Loucy (cell line): ENCODE data around the gene KRT76.

ENCODE experiments used
- H2AFZ ChIP-seq: fragments of 200-600 bp; sonication (generic); 2 replicates; pipeline ENCODE4 v1.6.0; 2016; ENCODE audit warnings: antibody characterized with exemption, mild to moderate bottlenecking, low read length, moderate library complexity
- H3F3A ChIP-seq: fragments of 200-600 bp; 2 replicates; pipeline ENCODE4 v1.6.0; 2016; ENCODE audit warnings: antibody characterized with exemption, low read depth, mild to moderate bottlenecking
- H3K27me3 ChIP-seq: fragments of 200-600 bp; sonication (generic); 2 replicates; pipeline ENCODE4 v1.6.1; 2014; ENCODE audit warnings: low read length, mild to moderate bottlenecking; ENCODE audit not compliant: insufficient read depth, poor library complexity, severe bottlenecking
- H3K36me3 ChIP-seq: fragments of 200-600 bp; sonication (generic); 2 replicates; pipeline ENCODE4 v1.6.1; 2016; ENCODE audit warnings: low read length; ENCODE audit not compliant: insufficient read depth
- H3K4me1 ChIP-seq: fragments of 200-600 bp; sonication (generic); 2 replicates; pipeline ENCODE4 v1.5.1; 2014; ENCODE audit warnings: low read length, mild to moderate bottlenecking; ENCODE audit not compliant: insufficient read depth, poor library complexity, severe bottlenecking
- H3K4me2 ChIP-seq: fragments of 200-600 bp; sonication (generic); 2 replicates; pipeline ENCODE4 v1.6.0; 2014; ENCODE audit warnings: antibody characterized with exemption, low read length, low read depth, mild to moderate bottlenecking; ENCODE audit not compliant: poor library complexity, severe bottlenecking
- H3K4me3 ChIP-seq: fragments of 200-600 bp; sonication (generic); 2 replicates; pipeline ENCODE4 v1.5.1; 2014; ENCODE audit warnings: low read length, mild to moderate bottlenecking, mixed read lengths; ENCODE audit not compliant: poor library complexity, severe bottlenecking
- H3K79me2 ChIP-seq: fragments of 200-600 bp; sonication (generic); 2 replicates; pipeline ENCODE4 v1.6.1; 2014; ENCODE audit warnings: low read length; ENCODE audit not compliant: insufficient read depth
- H3K9ac ChIP-seq: fragments of 200-600 bp; sonication (generic); 2 replicates; pipeline ENCODE4 v1.6.0; 2014; ENCODE audit warnings: mild to moderate bottlenecking, low read depth, low read length, moderate library complexity; ENCODE audit not compliant: poor library complexity, severe bottlenecking
- H3K9me2 ChIP-seq: fragments of 200-600 bp; sonication (generic); replicated peaks from 2 replicates; pipeline ENCODE4 v1.6.1; 2016; ENCODE audit warnings: low read depth, low read length, mixed read lengths
- H3K9me3 ChIP-seq: fragments of 200-600 bp; sonication (generic); 2 replicates; pipeline ENCODE4 v1.6.1; 2014; ENCODE audit warnings: mild to moderate bottlenecking, antibody characterized with exemption, low read length, low read depth; ENCODE audit not compliant: insufficient read depth
- H4K20me1 ChIP-seq: fragments of 200-600 bp; sonication (generic); 2 replicates; pipeline ENCODE4 v1.6.0; 2014; ENCODE audit warnings: antibody characterized with exemption, low read length, mild to moderate bottlenecking; ENCODE audit not compliant: insufficient read depth, poor library complexity, severe bottlenecking
- EZH2phosphoT487 ChIP-seq: fragments of 200-600 bp; IDR thresholded peaks from 2 replicates; pipeline ENCODE4 v1.6.1; 2018; ENCODE audit warnings: antibody characterized with exemption, mild to moderate bottlenecking, moderate library complexity, borderline replicate concordance
- TF ChIP-seq, protein P1 (sequence below): fragments of 200-600 bp; sonication (generic); conservative IDR thresholded peaks from 2 replicates; pipeline ENCODE4 v1.5.1; 2014; ENCODE audit warnings: mild to moderate bottlenecking, antibody characterized with exemption, low read length

Gene KRT76

DNA sequence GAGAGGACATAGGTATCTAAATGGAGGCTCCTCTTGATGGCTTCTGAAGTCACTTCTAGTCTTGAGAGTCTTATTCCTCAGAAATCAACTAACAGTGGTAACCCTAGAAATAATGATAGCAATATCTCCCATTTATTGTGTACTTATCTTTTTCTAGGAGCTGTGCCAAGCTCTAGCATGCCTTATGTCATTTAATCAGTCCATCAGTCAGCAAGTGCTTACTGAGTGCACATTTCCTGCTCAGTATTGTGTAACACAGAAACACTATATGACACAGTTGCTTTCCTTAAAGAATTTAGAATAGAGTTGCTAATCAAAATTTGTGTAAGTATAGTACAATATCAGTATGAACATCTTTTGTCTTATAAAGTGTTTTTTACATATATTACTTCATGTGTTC, 36.6 kb downstream of the KRT76 start:
- no peaks in the 10 kb centered on the region for H3K9me3 ChIP-seq
- H4K20me1 ChIP-seq: no peaks in the 10 kb centered on the region
- H3K79me2 ChIP-seq: no peaks in the 10 kb centered on the region
- no peaks in the 10 kb centered on the region for H3F3A ChIP-seq
- H3K9me2 ChIP-seq: no peaks in the 10 kb centered on the region
- no peak overlapping the region for H3K4me2 ChIP-seq
- H2AFZ ChIP-seq: no peak overlapping the region
- H3K27me3 ChIP-seq: no peaks in the 10 kb centered on the region
- no peaks in the 10 kb centered on the region for H3K4me1 ChIP-seq
- no peak overlapping the region for H3K9ac ChIP-seq
- no peak overlapping the region for H3K4me3 ChIP-seq
- TF ChIP-seq, protein P1, sequence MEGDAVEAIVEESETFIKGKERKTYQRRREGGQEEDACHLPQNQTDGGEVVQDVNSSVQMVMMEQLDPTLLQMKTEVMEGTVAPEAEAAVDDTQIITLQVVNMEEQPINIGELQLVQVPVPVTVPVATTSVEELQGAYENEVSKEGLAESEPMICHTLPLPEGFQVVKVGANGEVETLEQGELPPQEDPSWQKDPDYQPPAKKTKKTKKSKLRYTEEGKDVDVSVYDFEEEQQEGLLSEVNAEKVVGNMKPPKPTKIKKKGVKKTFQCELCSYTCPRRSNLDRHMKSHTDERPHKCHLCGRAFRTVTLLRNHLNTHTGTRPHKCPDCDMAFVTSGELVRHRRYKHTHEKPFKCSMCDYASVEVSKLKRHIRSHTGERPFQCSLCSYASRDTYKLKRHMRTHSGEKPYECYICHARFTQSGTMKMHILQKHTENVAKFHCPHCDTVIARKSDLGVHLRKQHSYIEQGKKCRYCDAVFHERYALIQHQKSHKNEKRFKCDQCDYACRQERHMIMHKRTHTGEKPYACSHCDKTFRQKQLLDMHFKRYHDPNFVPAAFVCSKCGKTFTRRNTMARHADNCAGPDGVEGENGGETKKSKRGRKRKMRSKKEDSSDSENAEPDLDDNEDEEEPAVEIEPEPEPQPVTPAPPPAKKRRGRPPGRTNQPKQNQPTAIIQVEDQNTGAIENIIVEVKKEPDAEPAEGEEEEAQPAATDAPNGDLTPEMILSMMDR: no peak
- H3K36me3 ChIP-seq: no peaks in the 10 kb centered on the region

DNA sequence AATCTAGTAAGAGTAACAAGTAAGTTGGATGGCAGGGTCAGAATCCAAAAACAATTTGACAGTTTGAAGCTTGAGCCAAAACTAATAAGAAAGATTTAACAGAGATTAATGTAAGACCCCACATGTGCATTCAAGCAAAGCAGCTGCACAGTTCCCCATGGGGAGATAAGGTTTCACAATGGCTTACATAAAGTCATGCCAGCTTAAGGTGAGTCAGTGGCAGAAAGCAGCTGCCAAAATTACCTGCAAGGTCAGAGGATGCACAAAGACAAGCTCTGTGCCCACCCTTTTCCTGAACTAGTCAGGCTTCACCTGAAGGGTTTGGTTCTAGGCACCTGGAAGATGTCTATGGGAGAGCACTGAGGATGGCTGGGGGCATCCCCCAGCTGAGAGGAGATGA, 37.2 kb downstream of the KRT76 start:
- H3K9me3 ChIP-seq: no peaks in the 10 kb centered on the region
- TF ChIP-seq, protein P1: no peak
- TF ChIP-seq EZH2phosphoT487: no peak
- no peak overlapping the region for H2AFZ ChIP-seq
- no peaks in the 10 kb centered on the region for H3K36me3 ChIP-seq
- H3K4me2 ChIP-seq: no peak overlapping the region
- no peaks in the 10 kb centered on the region for H3K79me2 ChIP-seq
- H3K4me3 ChIP-seq: no peak overlapping the region
- H3K9me2 ChIP-seq: no peaks in the 10 kb centered on the region
- H3K9ac ChIP-seq: no peak overlapping the region
- no peaks in the 10 kb centered on the region for H3K27me3 ChIP-seq
- no peaks in the 10 kb centered on the region for H3F3A ChIP-seq
- no peaks in the 10 kb centered on the region for H4K20me1 ChIP-seq
- H3K4me1 ChIP-seq: no peaks in the 10 kb centered on the region

DNA sequence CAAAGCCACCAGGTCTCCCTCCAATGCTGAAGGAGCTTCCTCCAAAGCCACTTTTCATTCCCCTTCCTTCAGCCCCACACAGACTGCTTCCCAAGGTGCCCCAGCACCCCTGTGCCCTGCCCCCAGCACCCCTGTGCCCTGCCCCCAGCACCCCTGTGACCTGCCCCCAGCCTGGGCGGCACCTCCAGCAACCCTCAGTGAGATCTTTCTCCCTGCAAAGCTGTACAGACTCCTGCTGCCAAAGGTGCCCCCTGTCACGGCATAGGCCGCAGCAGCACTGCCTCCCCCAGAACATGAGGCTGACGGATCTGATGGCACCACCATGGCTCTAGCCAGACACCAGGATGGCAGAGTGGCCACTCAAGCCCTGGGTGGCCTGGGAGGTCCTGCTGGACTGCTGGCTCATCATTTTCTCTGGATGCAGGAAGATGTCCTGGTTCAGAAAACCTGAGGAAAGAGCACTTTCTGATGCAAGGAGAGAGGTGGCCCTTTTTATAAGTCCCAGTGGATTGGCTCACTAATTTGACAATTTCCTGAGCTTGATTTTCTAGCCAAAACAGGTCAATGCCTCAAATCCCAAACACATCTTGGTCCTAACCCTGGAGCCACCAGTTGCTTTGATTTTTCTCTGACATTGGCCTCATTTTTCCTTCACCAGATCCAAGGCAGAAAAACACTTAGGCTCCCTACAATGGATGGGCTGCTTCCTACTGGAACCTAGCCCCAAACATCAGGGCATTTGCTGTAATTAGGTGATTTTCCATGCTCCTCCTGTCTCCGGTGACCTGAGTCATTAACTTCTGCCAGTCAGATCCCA, 41.1 kb downstream of the KRT76 start:
- Histone ChIP-seq H2AFZ (no peak overlapping the region), H3K9ac (no peak overlapping the region), H4K20me1 (no peaks in the 10 kb centered on the region), H3K4me1 (no peaks in the 10 kb centered on the region), H3K4me3 (no peak overlapping the region), H3K9me3 (no peaks in the 10 kb centered on the region), H3K4me2 (no peak overlapping the region), H3K36me3 (no peaks in the 10 kb centered on the region), H3K9me2 (no peaks in the 10 kb centered on the region), H3K79me2 (no peaks in the 10 kb centered on the region), H3K27me3 (no peaks in the 10 kb centered on the region), H3F3A (no peaks in the 10 kb centered on the region)
- TF ChIP-seq EZH2phosphoT487: no peak
- TF ChIP-seq, protein P1: no peak
